HG03432 (cell line): ENCODE data around the gene P2RY2.
A peak's percentile ranks its signal among the peaks of the same experiment; 100 is the strongest.

Experiments
- ATAC-seq: cut with Tn5 transposase; IDR thresholded peaks from one replicate; pipeline ENCODE4 v1.9.1; 2021; ENCODE audit warnings: mild to moderate bottlenecking, moderate library complexity; ENCODE audit not compliant: unreplicated experiment

The P2RY2 gene

GRCh38 chr11:73218106-73218829 lies at the start of gene P2RY2:
Gene P2RY2, plus strand, starts transcription at chr11:73218281. Its CDS starts 15,879 bp downstream, at chr11:73234160.
- no peak for ATAC-seq

GRCh38 chr11:73168925-73169579 lies 49.0 kb upstream of the P2RY2 start:
- ATAC-seq: no peak

- no peak for ATAC-seq
Measured at GRCh38 chr11:73170140-73170539, 47.9 kb upstream of the P2RY2 start.

GRCh38 chr11:73171436-73172161 lies 46.5 kb upstream of the P2RY2 start:
- no peak for ATAC-seq

- ATAC-seq: no peak
Measured at GRCh38 chr11:73172992-73173656, 45.0 kb upstream of the P2RY2 start.

- ATAC-seq: no peak
Measured at GRCh38 chr11:73173755-73174494, 44.2 kb upstream of the P2RY2 start.

- ATAC-seq: no peak
Measured at GRCh38 chr11:73174495-73174791, 43.6 kb upstream of the P2RY2 start.

GRCh38 chr11:73175551-73176144 lies 42.4 kb upstream of the P2RY2 start:
- no peak for ATAC-seq

GRCh38 chr11:73176145-73176873 lies 41.8 kb upstream of the P2RY2 start:
- no peak for ATAC-seq

GRCh38 chr11:73176874-73177155 lies 41.3 kb upstream of the P2RY2 start:
- no peak for ATAC-seq

- no peak for ATAC-seq
Measured at GRCh38 chr11:73177380-73177777, 40.7 kb upstream of the P2RY2 start.

GRCh38 chr11:73177778-73178539 lies 40.1 kb upstream of the P2RY2 start:
- ATAC-seq: peak; percentile 63

- no peak for ATAC-seq
Measured at GRCh38 chr11:73178681-73179080, 39.4 kb upstream of the P2RY2 start.

- ATAC-seq: no peak
Measured at GRCh38 chr11:73182824-73183321, 35.2 kb upstream of the P2RY2 start.

GRCh38 chr11:73184953-73185671 lies 33.0 kb upstream of the P2RY2 start:
- no peak for ATAC-seq

- ATAC-seq: no peak
Measured at GRCh38 chr11:73185680-73186293, 32.3 kb upstream of the P2RY2 start.

- ATAC-seq: no peak
Measured at GRCh38 chr11:73186294-73186850, 31.7 kb upstream of the P2RY2 start.

- ATAC-seq: no peak
Measured at GRCh38 chr11:73186886-73187285, 31.2 kb upstream of the P2RY2 start.
